HPDE6-E6E7 (cell line): ENCODE measurements around the gene MLLT1.
A peak's percentile ranks its signal among the peaks of the same experiment; 100 is the strongest.

Source experiments
- DNase-seq: peaks from one replicate; pipeline ENCODE4 v3.0.0; 2011; ENCODE audit warnings: missing footprints; ENCODE audit errors: extremely low spot score

The MLLT1 gene

GRCh38 chr19:6235031-6235951 lies 44.5 kb downstream of the MLLT1 start:
- no peak for DNase-seq

- no peak for DNase-seq
Measured at GRCh38 chr19:6234527-6234926, 45.2 kb downstream of the MLLT1 start.

GRCh38 chr19:6233827-6234511 lies 45.8 kb downstream of the MLLT1 start:
- no peak for DNase-seq

GRCh38 chr19:6233056-6233826 lies 46.5 kb downstream of the MLLT1 start:
- no peak for DNase-seq

- no peak for DNase-seq
Measured at GRCh38 chr19:6232601-6233055, 47.1 kb downstream of the MLLT1 start.

- no peak for DNase-seq
Measured at GRCh38 chr19:6230991-6231448, 48.8 kb downstream of the MLLT1 start.

- no peak for DNase-seq
Measured at GRCh38 chr19:6229951-6230712, 49.6 kb downstream of the MLLT1 start.

- no peak for DNase-seq
Measured at GRCh38 chr19:6229216-6229913, 50.4 kb downstream of the MLLT1 start.

GRCh38 chr19:6228551-6229215 lies 51.1 kb downstream of the MLLT1 start:
- no peak for DNase-seq

GRCh38 chr19:6227936-6228325 lies 51.8 kb downstream of the MLLT1 start:
- no peak for DNase-seq

- DNase-seq, result no peak
Measured at GRCh38 chr19:6227156-6227935, 52.4 kb downstream of the MLLT1 start.

GRCh38 chr19:6226444-6227155 lies 53.2 kb downstream of the MLLT1 start:
- no peak for DNase-seq

- DNase-seq, result no peak
Measured at GRCh38 chr19:6226012-6226411, 53.8 kb downstream of the MLLT1 start.

GRCh38 chr19:6225232-6225865 lies 54.4 kb downstream of the MLLT1 start:
- no peak for DNase-seq

GRCh38 chr19:6224308-6224675 lies 55.5 kb downstream of the MLLT1 start:
- DNase-seq, result no peak

- no peak for DNase-seq
Measured at GRCh38 chr19:6223461-6224307, 56.1 kb downstream of the MLLT1 start.

GRCh38 chr19:6222884-6223283 lies 56.9 kb downstream of the MLLT1 start:
- DNase-seq, result peak; percentile 73
